ENCODE data around the gene B4GALNT3. TPM values are rescaled to one million over a fixed set of nuclear protein-coding genes. Genes with fewer than 3 reads are reported as not detected.

B4GALNT3 gene
- total RNA-seq, 1 experiment from 2014 or later: 23.3 TPM

DNA sequence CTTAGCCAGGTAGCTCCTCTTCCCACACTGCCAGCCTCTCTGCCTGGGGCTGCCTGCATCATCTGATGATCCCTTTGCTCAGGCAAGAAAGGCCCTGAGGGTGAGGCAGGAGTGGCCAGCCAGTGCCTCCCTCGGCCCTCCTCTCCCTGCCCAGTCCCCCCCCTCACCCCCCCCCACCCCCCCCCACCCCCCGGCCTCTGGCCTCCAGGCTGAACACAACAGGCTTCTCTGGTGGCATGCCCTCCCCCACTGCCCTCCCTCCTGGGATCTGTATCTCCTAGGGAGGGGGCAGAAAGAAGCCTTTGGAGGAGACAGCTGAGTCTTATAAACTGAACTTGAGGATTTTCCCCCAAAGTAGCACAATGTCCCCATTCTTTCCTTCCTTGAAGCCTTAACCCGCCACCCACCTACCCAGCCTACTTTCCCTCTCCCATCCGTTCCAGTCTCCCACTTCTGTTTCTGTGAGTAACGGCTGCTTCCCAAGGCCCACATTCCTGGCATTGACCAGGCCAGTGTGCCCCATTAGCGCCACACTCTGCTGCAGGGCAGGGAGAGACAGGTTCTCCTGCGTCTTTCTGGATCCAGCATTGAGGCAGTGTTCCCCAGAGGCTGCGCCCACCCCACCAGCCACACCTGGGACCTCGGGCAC is 82.1 kb downstream of the B4GALNT3 start:
- no peak overlapping the region for H2BK15ac ChIP-seq (ENCODE audit: low read depth, low read length)
- H3K36me3 Mint-ChIP-seq (ENCODE audit: insufficient read depth in 1 of 3, low read depth in 3 of 3): peaks cover 0 to 6% (median 3%) of the 10 kb centered on the region in 3 experiments; a peak in 2 of 7 replicates

More for the DNA sequence above, 82.1 kb downstream of the B4GALNT3 start:
- H3K4me2 ChIP-seq (ENCODE audit: insufficient read depth, insufficient read length, low read length): no peak overlapping the region
- H2BK12ac ChIP-seq (ENCODE audit: insufficient read length, low read depth, low read length): no peak overlapping the region
- peaks cover 7% of the 10 kb centered on the region for H3K27me3 Mint-ChIP-seq (ENCODE audit: low read depth)
- no CpG with 5 or more reads among the region's 9 CpGs for WGBS (ENCODE audit: extremely low coverage, insufficient read length, low lambda C conversion rate)
- peak overlapping the region; percentile 27 for H3K18ac ChIP-seq (ENCODE audit: insufficient read length, low read depth, low read length)
- no peaks in the 10 kb centered on the region for H3K79me1 ChIP-seq (ENCODE audit: insufficient read depth, low read depth, low read length, poor library complexity, severe bottlenecking)
- no peak overlapping the region for H2BK5ac ChIP-seq (ENCODE audit: insufficient read length, low read length)
- no peak overlapping the region for H4K5ac ChIP-seq (ENCODE audit: insufficient read length, low read depth, low read length)
- no peak overlapping the region; a peak in 1 of 5 replicates for H3K4me3 Mint-ChIP-seq
- H2AFZ ChIP-seq (ENCODE audit: low read length): no peak overlapping the region
- H2BK20ac ChIP-seq (ENCODE audit: low read depth, low read length, poor library complexity, severe bottlenecking): no peak overlapping the region
- H3K9me3 ChIP-seq (ENCODE audit: control insufficient read depth, low read depth, low read length): no peaks in the 10 kb centered on the region
- peak overlapping the region; percentile 35 to 86 (median 46); a peak in 4 of 7 replicates for H3K27ac Mint-ChIP-seq
- no peak overlapping the region for H4K8ac ChIP-seq (replicated peaks; ENCODE audit: insufficient read length, low read depth, low read length)
- H3K4ac ChIP-seq (ENCODE audit: low read depth, low read length): no peak overlapping the region
- no peak overlapping the region for H4K91ac ChIP-seq (ENCODE audit: insufficient read length, low read depth, low read length)
- H3K9ac ChIP-seq (ENCODE audit: extremely low read depth, insufficient read length, low read length): no peak overlapping the region
- peaks cover 4% of the 10 kb centered on the region for H3K23me2 ChIP-seq (ENCODE audit: insufficient read length, low read depth, low read length, poor library complexity, severe bottlenecking)
- no peak overlapping the region for H3K27ac ChIP-seq (ENCODE audit: insufficient read length, low read depth, low read length)
- no peak overlapping the region for H3K23ac ChIP-seq (ENCODE audit: insufficient read length, low read depth, low read length)
- no peaks in the 10 kb centered on the region for H4K20me1 ChIP-seq (ENCODE audit: control insufficient read depth, insufficient read depth, insufficient read length)
- H3K4me1 ChIP-seq (ENCODE audit: insufficient read depth, low read length): no peaks in the 10 kb centered on the region
- TF ChIP-seq, protein P1, sequence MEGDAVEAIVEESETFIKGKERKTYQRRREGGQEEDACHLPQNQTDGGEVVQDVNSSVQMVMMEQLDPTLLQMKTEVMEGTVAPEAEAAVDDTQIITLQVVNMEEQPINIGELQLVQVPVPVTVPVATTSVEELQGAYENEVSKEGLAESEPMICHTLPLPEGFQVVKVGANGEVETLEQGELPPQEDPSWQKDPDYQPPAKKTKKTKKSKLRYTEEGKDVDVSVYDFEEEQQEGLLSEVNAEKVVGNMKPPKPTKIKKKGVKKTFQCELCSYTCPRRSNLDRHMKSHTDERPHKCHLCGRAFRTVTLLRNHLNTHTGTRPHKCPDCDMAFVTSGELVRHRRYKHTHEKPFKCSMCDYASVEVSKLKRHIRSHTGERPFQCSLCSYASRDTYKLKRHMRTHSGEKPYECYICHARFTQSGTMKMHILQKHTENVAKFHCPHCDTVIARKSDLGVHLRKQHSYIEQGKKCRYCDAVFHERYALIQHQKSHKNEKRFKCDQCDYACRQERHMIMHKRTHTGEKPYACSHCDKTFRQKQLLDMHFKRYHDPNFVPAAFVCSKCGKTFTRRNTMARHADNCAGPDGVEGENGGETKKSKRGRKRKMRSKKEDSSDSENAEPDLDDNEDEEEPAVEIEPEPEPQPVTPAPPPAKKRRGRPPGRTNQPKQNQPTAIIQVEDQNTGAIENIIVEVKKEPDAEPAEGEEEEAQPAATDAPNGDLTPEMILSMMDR (conservative IDR thresholded peaks at IDR 0.05): no peak
- no peak for DNase-seq
- no peak overlapping the region for H3T11ph ChIP-seq (ENCODE audit: low read length)
- H3K14ac ChIP-seq (ENCODE audit: insufficient read depth, low read length): no peak overlapping the region
- no peak overlapping the region for H3K56ac ChIP-seq (ENCODE audit: insufficient read length, low read depth, low read length)
- peaks cover 22 to 26% of the 10 kb centered on the region in 2 experiments for H3K4me1 Mint-ChIP-seq
- no peaks in the 10 kb centered on the region for H3K27me3 ChIP-seq (ENCODE audit: insufficient read depth, low read length)
- H2AK5ac ChIP-seq (ENCODE audit: insufficient read length, low read length): no peak overlapping the region
- no peaks in the 10 kb centered on the region for H3K9me3 Mint-ChIP-seq
- no peaks in the 10 kb centered on the region for H3K79me2 ChIP-seq (ENCODE audit: insufficient read depth, low read length)
- no peak overlapping the region for H2BK120ac ChIP-seq (ENCODE audit: low read depth, low read length, poor library complexity, severe bottlenecking)

Measured in H9 (cell line).